Astrocyte of the cerebellum (primary cell): ENCODE data around the gene GOLGA6B.
"Not testable (repeated sequence)": the region's sequence is repeated elsewhere in the genome, so short reads cannot be mapped to it uniquely, and the experiment has no call there.

ENCODE experiments used
- DNase-seq: peaks from one replicate; pipeline ENCODE4 v3.0.0-alpha.2; 2011; ENCODE audit warnings: low read depth
- H3K4me3 ChIP-seq: 2 replicates; pipeline ENCODE4 v1.5.1; 2011; ENCODE audit warnings: mild to moderate bottlenecking, low read depth, low read length, moderate library complexity
- CTCF ChIP-seq: IDR thresholded peaks from 2 replicates; pipeline ENCODE4 v1.5.1; 2012; ENCODE audit warnings: low read length, low read depth, moderate library complexity, mild to moderate bottlenecking; ENCODE audit errors: missing control alignments
- in situ Hi-C: cut with HindIII; loops from 2 replicates; pipeline ENCODE4 v1.10.0; 2017; ENCODE audit warnings: low sequenced_read_pairs

Gene GOLGA6B

GRCh38 chr15:72628249-72629067, 26.0 kb upstream of the GOLGA6B start:
- in situ Hi-C loops, DNase-seq, H3K4me3 ChIP-seq: not testable (repeated sequence)
- peak; percentile 18 for TF ChIP-seq CTCF

- DNase-seq, in situ Hi-C loops, H3K4me3 ChIP-seq: not testable (repeated sequence)
These were observed 25.4 kb upstream of the GOLGA6B start for GRCh38 chr15:72629068-72629570.

GRCh38 chr15:72636519-72637282, 17.8 kb upstream of the GOLGA6B start:
- peak overlapping the region; percentile 29 for H3K4me3 ChIP-seq
- in situ Hi-C loops = not testable (repeated sequence)
- DNase-seq = peak; percentile 8

GRCh38 chr15:72639759-72640483, 14.6 kb upstream of the GOLGA6B start:
- in situ Hi-C loops, DNase-seq, H3K4me3 ChIP-seq: not testable (repeated sequence)

- DNase-seq, in situ Hi-C loops, H3K4me3 ChIP-seq: not testable (repeated sequence)
These were observed 12.2 kb upstream of the GOLGA6B start for GRCh38 chr15:72642271-72642670.

GRCh38 chr15:72648631-72649253, 5.8 kb upstream of the GOLGA6B start:
- H3K4me3 ChIP-seq, DNase-seq, in situ Hi-C loops: not testable (repeated sequence)

- DNase-seq = not testable (repeated sequence)
These were observed 1.5 kb downstream of the GOLGA6B start for GRCh38 chr15:72656014-72656413.

GRCh38 chr15:72661081-72661480, 6.6 kb downstream of the GOLGA6B start:
- H3K4me3 ChIP-seq, in situ Hi-C loops, DNase-seq: not testable (repeated sequence)

More at GRCh38 chr15:72656014-72656413, 1.5 kb downstream of the GOLGA6B start:
- in situ Hi-C loops, H3K4me3 ChIP-seq: not testable (repeated sequence)

- DNase-seq, H3K4me3 ChIP-seq, in situ Hi-C loops: not testable (repeated sequence)
These were observed 9.4 kb downstream of the GOLGA6B start for GRCh38 chr15:72663931-72664330.

- in situ Hi-C loops, H3K4me3 ChIP-seq, DNase-seq: not testable (repeated sequence)
These were observed 11.2 kb downstream of the GOLGA6B start for GRCh38 chr15:72665706-72666105.

- DNase-seq, H3K4me3 ChIP-seq, in situ Hi-C loops: not testable (repeated sequence)
These were observed 15.3 kb downstream of the GOLGA6B start for GRCh38 chr15:72669803-72670202.
